Measurements from ENCODE around the gene CYBA.

Gene CYBA

GRCh38 chr16:88636488-88637265, 14.2 kb downstream of the CYBA start:
- no peak for TF ChIP-seq CTCF (IDR thresholded peaks at IDR 0.05; ENCODE audit: low read depth, low read length, missing control alignments)
- no peak for DNase-seq (ENCODE audit: low read depth)
- no peak overlapping the region for H3K4me3 ChIP-seq (ENCODE audit: low read depth, low read length)
- in situ Hi-C loops (cut with HindIII; ENCODE audit: low sequenced_read_pairs) = no loop called here

DNA sequence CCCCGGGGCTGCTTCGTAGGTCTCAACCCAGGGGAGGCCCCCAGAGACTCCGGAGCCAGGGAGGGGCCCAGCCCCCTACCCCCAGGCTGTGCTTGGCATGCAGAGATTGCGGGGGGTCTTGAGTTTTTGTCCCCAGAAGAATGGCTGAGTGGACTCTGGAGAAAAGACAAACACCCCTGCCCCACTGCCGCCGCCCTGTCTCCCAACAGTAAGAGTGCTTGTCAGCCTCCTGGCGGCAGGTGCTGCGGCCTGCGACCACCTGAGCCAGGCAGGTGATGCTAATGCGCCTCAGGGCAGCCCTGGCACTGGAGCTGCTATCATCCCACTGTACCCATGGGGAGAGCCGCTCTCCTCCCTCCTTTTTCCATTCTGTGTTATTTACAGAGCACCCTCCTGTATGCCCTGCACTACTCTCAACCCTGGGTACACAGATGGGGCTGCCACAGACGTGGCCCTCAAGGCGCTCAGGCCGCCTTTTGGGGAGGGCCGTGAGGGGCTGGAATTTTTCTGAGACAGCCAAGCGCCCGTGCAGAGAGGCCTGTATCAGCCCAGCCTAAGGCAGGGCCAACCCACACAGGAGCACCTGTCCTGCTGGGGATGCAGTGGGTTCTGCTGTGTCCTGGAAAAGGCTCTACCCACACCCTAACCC, 15.1 kb downstream of the CYBA start:
- no peak overlapping the region for H3K4me3 ChIP-seq (ENCODE audit: low read depth, low read length)
- no peak for DNase-seq (ENCODE audit: low read depth)
- TF ChIP-seq CTCF (IDR thresholded peaks at IDR 0.05; ENCODE audit: low read depth, low read length, missing control alignments) = no peak
- in situ Hi-C loops (cut with HindIII; ENCODE audit: low sequenced_read_pairs) = no loop called here

DNA sequence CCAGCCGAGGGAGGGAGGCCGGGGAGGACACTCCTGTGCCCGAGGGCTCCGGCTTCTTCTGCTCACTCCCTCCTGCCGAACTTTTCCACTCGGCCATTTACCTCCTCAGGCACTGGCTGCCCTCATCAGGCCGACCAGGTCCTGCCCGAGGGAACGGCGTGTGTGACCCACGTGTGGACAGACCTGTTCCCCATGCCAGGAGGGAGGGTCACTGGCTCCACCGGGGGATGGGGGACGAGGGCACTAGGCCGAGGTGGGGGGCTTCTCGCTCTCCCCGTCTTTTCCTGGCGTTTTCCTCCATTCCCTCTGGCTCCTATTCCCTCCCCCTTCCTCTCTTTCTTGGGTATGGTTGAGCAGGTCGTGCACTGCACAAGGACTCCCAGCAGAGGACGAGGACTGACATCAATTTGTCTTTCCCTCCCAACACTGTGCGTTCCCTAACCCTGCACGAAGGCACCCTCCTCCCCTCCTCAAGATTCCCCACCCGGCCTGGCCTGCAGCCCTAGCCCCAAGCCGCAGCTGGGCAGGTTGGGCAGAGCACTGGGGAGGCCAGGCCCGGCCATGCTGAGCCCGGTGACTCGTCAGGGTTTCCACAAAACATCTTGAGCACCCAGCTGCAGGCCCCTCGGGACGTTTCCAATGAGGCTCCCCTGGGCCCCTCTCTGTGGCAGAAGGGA, 15.7 kb downstream of the CYBA start:
- TF ChIP-seq CTCF (IDR thresholded peaks at IDR 0.05; ENCODE audit: low read depth, low read length, missing control alignments) = no peak
- DNase-seq (ENCODE audit: low read depth) = no peak
- no peak overlapping the region for H3K4me3 ChIP-seq (ENCODE audit: low read depth, low read length)
- in situ Hi-C loops (cut with HindIII; ENCODE audit: low sequenced_read_pairs) = no loop called here

DNA sequence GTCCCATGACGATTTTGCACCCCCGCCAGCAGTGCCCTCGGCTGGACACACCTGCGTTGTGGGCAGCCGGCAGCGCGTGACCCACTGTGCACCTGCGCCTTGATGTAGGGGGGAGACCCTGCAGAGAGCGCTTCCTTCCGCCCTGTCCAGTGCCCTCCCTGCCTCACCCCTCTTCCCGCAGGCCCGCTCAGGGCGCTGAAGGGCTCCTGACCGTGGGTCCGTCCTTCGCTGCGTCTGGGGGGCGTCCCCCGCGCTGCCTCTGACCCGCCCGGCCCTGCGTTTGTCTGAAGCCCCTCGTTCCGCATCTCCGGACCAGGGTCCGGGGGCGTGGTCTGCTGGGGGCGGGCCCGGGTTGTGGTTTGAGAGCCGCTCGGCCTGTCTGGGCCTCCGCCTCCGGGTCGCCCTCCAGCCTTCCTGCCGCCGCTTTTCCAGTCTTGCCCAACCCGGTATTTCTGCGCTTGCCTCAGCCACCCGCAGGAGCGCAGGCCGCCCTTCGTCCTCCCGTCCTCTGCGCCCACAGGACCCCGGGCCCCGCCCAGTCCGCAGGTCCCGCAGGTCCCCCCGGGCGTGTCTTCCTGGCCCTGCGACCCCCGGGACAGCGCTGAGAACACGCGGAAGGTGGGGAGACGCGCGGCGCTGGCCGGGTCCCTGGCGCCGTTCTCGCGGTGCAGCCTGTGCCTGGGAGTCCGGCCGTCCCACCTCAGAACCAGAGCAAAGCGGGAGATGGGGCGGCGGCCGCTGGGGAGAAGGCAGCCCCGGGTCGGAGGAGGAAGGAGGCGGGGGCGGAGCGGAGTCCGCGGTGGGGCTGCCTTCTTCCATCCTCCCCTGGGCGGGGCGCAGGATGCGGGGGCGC, 16.5 kb downstream of the CYBA start:
- no peak for DNase-seq (ENCODE audit: low read depth)
- in situ Hi-C loops (cut with HindIII; ENCODE audit: low sequenced_read_pairs) = no loop called here
- H3K4me3 ChIP-seq (ENCODE audit: low read depth, low read length) = no peak overlapping the region
- TF ChIP-seq CTCF (IDR thresholded peaks at IDR 0.05; ENCODE audit: low read depth, low read length, missing control alignments) = no peak

GRCh38 chr16:88633684-88634140, 17.1 kb downstream of the CYBA start:
- in situ Hi-C loops (cut with HindIII; ENCODE audit: low sequenced_read_pairs) = no loop called here
- DNase-seq (ENCODE audit: low read depth) = no peak
- peak; percentile 12 for TF ChIP-seq CTCF (IDR thresholded peaks at IDR 0.05; ENCODE audit: low read depth, low read length, missing control alignments)
- no peak overlapping the region for H3K4me3 ChIP-seq (ENCODE audit: low read depth, low read length)

DNA sequence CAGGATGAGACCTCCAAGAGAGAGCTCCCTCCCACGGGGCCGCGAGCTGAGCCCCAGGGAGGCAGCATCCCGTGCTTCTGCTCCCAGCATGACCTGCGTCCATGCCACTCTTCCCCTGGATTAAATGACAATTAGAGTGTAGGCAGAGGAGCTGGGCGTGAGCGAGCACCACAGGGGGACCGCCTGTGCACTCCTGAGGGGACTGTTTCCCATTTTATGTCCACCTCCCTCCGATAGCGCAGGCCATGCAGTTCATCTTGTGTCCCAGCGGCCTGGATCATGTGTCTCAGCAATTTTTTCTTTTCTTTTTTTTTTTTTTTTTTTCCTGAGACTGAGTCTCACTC, 18.3 kb downstream of the CYBA start:
- DNase-seq (ENCODE audit: low read depth) = no peak
- H3K4me3 ChIP-seq (ENCODE audit: low read depth, low read length) = no peak overlapping the region
- in situ Hi-C loops (cut with HindIII; ENCODE audit: low sequenced_read_pairs) = no loop called here
- TF ChIP-seq CTCF (IDR thresholded peaks at IDR 0.05; ENCODE audit: low read depth, low read length, missing control alignments) = no peak
